GM21619 (cell line): Measurements from ENCODE around the gene ZNF81.
"Not testable (repeated sequence)": the region's sequence is repeated elsewhere in the genome, so short reads cannot be mapped to it uniquely, and the experiment has no call there.

ENCODE experiments used
- ATAC-seq: cut with Tn5 transposase; IDR thresholded peaks from one replicate; pipeline ENCODE4 v1.9.1; 2021; ENCODE audit not compliant: unreplicated experiment

ZNF81 gene

GRCh38 chrX:47843363-47843762, 6.7 kb downstream of the ZNF81 start:
- no peak for ATAC-seq

- no peak for ATAC-seq
Observed at GRCh38 chrX:47844117-47844516, 7.4 kb downstream of the ZNF81 start.

- no peak for ATAC-seq
Observed at GRCh38 chrX:47846040-47846439, 9.3 kb downstream of the ZNF81 start.

- no peak for ATAC-seq
Observed at GRCh38 chrX:47849778-47850177, 13.1 kb downstream of the ZNF81 start.

GRCh38 chrX:47850389-47850788, 13.7 kb downstream of the ZNF81 start:
- ATAC-seq: not testable (repeated sequence)

GRCh38 chrX:47850901-47851300, 14.2 kb downstream of the ZNF81 start:
- ATAC-seq: no peak

- ATAC-seq: no peak
Observed at GRCh38 chrX:47854474-47854873, 17.8 kb downstream of the ZNF81 start.

- ATAC-seq: no peak
Observed at GRCh38 chrX:47859686-47860085, 23.0 kb downstream of the ZNF81 start.

GRCh38 chrX:47862680-47863079, 26.0 kb downstream of the ZNF81 start:
- no peak for ATAC-seq

GRCh38 chrX:47863187-47863586, 26.5 kb downstream of the ZNF81 start:
- ATAC-seq: no peak

DNA sequence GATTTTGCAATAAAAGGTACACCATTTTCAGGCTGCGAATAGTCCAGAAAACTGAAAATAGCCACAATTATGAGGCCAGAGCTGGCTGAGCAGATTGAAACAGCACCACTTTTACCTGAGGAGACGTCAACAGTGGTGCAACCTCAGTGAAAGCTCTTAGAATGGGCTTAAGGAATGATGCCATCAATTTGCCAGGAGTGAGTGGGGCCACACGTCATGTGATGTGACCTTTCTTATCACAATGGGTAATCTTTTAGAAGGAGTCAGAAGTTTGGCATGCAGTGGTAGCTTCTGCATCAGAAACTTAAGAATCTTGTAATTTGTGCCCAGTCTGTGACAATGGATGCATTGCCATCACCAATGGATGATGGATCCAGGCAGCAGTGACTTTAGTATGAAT, 27.6 kb downstream of the ZNF81 start:
- ATAC-seq: no peak

DNA sequence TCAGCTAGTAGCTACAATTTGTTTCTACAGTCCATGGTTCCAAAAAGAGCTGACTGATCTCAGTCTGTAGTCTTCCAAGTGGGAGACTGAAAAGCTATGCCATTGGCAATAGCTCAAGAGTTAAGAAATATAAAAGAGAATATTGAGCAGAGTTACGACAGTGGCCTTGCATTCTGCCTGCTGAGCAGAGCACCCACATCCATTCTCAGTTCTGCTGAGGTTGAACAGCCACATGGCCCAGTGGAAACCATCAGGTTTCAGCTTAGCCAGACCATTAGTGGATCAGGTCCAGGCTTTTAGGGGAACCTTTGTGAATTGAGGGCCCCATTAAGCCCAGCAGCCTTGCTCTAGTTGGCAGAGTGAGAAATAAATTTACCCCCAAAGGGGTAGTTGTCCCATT, 28.1 kb downstream of the ZNF81 start:
- ATAC-seq: no peak

- no peak for ATAC-seq
Observed at GRCh38 chrX:47873123-47873522, 36.4 kb downstream of the ZNF81 start.

GRCh38 chrX:47877327-47877726, 40.6 kb downstream of the ZNF81 start:
- no peak for ATAC-seq

DNA sequence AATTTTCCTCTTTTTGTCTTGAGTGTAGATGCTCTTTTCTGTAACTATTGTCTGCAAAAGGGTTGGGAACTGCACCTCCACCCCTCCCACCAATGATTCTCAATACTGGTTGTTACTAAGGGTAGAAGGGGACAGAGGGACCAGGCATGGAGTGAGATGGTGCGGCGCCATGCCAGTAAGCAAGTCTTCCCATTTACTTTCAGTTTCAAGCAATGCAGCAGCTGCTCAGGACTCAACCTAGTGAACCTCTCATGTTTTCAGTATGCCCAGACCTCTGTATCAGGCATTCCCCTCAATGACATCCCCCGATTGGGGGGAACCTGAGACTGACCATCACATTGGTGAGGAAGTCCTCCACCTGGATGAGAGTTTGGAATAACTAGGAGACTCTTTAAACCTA, 41.5 kb downstream of the ZNF81 start:
- ATAC-seq: no peak

DNA sequence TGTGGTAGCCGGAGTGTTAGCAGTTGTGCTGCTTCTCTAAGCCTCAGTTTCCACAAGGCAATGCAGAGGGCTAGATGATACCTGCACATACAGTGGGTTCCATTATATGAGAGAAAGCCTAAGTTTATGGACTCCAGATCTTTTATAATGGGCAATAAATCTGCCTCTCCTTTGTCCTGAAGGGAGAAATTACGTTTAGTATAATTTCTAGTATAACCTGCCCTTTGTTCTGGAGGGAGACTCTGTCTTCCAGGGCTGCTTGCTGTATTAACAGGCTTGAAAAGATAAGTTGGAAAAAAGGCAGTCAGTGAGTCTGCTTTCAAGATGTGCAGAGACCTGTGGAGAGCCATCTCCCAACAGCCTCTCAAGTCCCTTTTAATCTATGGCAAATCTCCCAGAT, 42.8 kb downstream of the ZNF81 start:
- ATAC-seq: no peak

- no peak for ATAC-seq
Observed at GRCh38 chrX:47880927-47881326, 44.2 kb downstream of the ZNF81 start.

- no peak for ATAC-seq
Observed at GRCh38 chrX:47885501-47885900, 48.8 kb downstream of the ZNF81 start.

DNA sequence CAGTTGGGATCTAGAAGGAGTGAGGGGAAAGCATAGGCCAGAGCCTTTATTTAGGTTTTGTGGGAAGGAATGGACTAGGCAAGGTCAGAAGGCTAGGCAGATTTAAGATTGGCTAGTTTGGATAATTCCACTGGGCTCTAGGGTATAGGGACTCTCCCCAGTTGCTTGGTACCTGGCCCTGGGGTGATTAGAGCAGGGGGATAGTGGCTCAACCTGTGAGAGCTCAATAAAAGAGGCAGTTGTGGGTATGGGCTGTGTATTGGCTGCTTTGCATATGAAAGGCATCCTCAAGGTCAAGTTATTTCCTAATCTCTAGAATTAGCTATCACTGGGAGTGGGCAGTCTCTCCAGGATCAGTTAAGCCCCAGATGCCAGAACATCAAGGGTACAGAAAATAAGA, 61.3 kb downstream of the ZNF81 start:
- no peak for ATAC-seq

- ATAC-seq: no peak
Observed at GRCh38 chrX:47900833-47901232, 64.1 kb downstream of the ZNF81 start.

GRCh38 chrX:47902161-47902560, 65.5 kb downstream of the ZNF81 start:
- no peak for ATAC-seq

- no peak for ATAC-seq
Observed at GRCh38 chrX:47915886-47916493, 79.3 kb downstream of the ZNF81 start.

DNA sequence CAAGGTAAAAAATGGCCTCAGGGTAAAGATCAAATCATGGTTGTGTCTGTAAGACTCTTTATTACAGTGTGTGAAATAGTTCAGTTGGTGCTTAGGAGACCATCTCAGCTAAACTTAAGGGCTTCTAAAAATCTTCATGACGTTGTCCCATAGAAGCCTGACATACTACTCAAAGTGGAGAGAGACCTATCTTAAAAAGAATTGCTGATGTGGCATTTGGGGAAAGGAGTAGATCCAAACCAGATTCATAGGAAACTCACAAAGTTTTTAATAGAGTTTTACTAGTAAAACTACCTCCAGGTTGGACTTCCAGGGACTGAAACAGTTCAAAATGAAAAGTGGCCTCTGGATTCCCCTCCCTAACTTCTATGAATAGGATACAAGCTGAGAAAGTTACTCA, 81.6 kb downstream of the ZNF81 start:
- ATAC-seq: no peak

DNA sequence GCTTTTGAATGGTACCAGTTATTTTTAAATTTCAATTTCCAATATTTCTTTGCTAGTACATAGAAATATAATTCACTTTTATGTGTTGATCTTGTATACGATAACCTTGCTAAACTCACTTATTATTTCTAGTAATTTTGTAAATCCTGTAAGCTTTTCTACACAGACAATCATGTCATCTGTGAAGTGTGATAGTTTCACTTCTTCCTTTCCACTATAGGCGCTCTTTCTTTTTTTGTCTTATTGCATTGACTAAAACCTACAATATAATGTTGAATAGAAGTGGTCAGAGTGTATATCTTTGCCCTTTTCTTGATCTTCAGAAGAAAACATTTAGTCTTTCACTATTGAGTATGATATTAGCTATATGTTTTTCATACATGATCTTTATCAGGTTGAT, 90.5 kb downstream of the ZNF81 start:
- no peak for ATAC-seq
